GM23338 (cell line): Measurements from ENCODE around the gene GFOD1. TPM values are rescaled to one million over a fixed set of nuclear protein-coding genes. Genes with fewer than 3 reads are reported as not detected.
A peak's percentile ranks its signal among the peaks of the same experiment; 100 is the strongest.

Source experiments
- ATAC-seq: fragments of 200-7000 bp; cut with Tn5 transposase; 3 replicates; pipeline ENCODE4 v1.9.1; 2020
- DNase-seq: peaks from one replicate; pipeline ENCODE4 v3.0.0-alpha.2; 2015; ENCODE audit warnings: low spot score
- H2AFZ ChIP-seq: fragments of 200-600 bp; sonication (generic); 2 replicates; pipeline ENCODE4 v1.8.0; 2016; ENCODE audit warnings: antibody characterized with exemption, mild to moderate bottlenecking, moderate library complexity
- H3F3A ChIP-seq: fragments of 200-600 bp; sonication (generic); replicated peaks from 2 replicates; pipeline ENCODE4 v1.8.0; 2017; ENCODE audit warnings: antibody characterized with exemption, mixed run types, low read depth
- H3K27ac ChIP-seq: fragments of 200-600 bp; sonication (generic); 2 replicates; pipeline ENCODE4 v1.6.1; 2016; ENCODE audit warnings: low read depth
- H3K27me3 ChIP-seq: fragments of 200-600 bp; sonication (generic); 2 replicates; pipeline ENCODE4 v1.8.0; 2016; ENCODE audit warnings: mild to moderate bottlenecking, mixed run types, moderate library complexity; ENCODE audit not compliant: insufficient read depth
- H3K36me3 ChIP-seq: fragments of 200-600 bp; sonication (generic); 2 replicates; pipeline ENCODE4 v1.8.0; 2016; ENCODE audit warnings: mild to moderate bottlenecking; ENCODE audit not compliant: insufficient read depth
- H3K4me1 ChIP-seq: fragments of 200-600 bp; sonication (generic); 2 replicates; pipeline ENCODE4 v1.8.0; 2016; ENCODE audit warnings: mild to moderate bottlenecking, moderate library complexity; ENCODE audit not compliant: insufficient read depth
- H3K4me2 ChIP-seq: fragments of 200-600 bp; sonication (generic); 2 replicates; pipeline ENCODE4 v1.7.1; 2017; ENCODE audit warnings: mixed run types
- H3K4me3 ChIP-seq: fragments of 200-600 bp; sonication (generic); 2 replicates; pipeline ENCODE4 v1.6.1; 2016; ENCODE audit warnings: mixed run types
- H3K79me2 ChIP-seq: fragments of 200-600 bp; sonication (generic); replicated peaks from 2 replicates; pipeline ENCODE4 v1.8.0; 2017; ENCODE audit warnings: mild to moderate bottlenecking; ENCODE audit not compliant: insufficient read depth
- H3K9me2 ChIP-seq: fragments of 200-600 bp; sonication (generic); 2 replicates; pipeline ENCODE4 v1.8.0; 2017; ENCODE audit not compliant: insufficient read depth
- H4K20me1 ChIP-seq: fragments of 200-600 bp; sonication (generic); replicated peaks from 2 replicates; pipeline ENCODE4 v1.8.0; 2017; ENCODE audit warnings: mild to moderate bottlenecking; ENCODE audit not compliant: insufficient read depth
- H3K27ac Mint-ChIP-seq: 2 replicates; pipeline ENCODE4 v1.8.0; 2020; ENCODE audit warnings: inconsistent platforms, mild to moderate bottlenecking, moderate library complexity, mixed read lengths
- H3K27me3 Mint-ChIP-seq: 3 replicates; pipeline ENCODE4 v1.8.0; 2022; ENCODE audit warnings: low read depth, mild to moderate bottlenecking, moderate library complexity, mixed read lengths, inconsistent platforms; ENCODE audit not compliant: insufficient read depth, poor library complexity
- H3K36me3 Mint-ChIP-seq: 3 replicates; pipeline ENCODE4 v1.8.0; 2021; ENCODE audit warnings: low read depth, mild to moderate bottlenecking, inconsistent platforms, moderate library complexity, mixed read lengths
- H3K4me1 Mint-ChIP-seq: 3 replicates; pipeline ENCODE4 v1.8.0; 2020; ENCODE audit warnings: mild to moderate bottlenecking, inconsistent platforms, mixed read lengths
- H3K4me3 Mint-ChIP-seq: 3 replicates; pipeline ENCODE4 v1.8.0; 2021; ENCODE audit warnings: moderate library complexity, mild to moderate bottlenecking, inconsistent platforms, mixed read lengths
- H3K9me3 Mint-ChIP-seq: 3 replicates; pipeline ENCODE4 v1.8.0; 2020; ENCODE audit warnings: moderate library complexity, mild to moderate bottlenecking, inconsistent platforms, mixed read lengths
- CREB1 ChIP-seq: fragments of 250-450 bp; sonication (Bioruptor Pico); IDR thresholded peaks from 2 replicates; pipeline ENCODE4 v1.5.0; 2020; ENCODE audit warnings: low read depth, mild to moderate bottlenecking, moderate library complexity
- CTCF ChIP-seq, 2 experiments: fragments of 200-600 bp in 1 of 2; sonication (generic) in 1 of 2; conservative IDR thresholded peaks; 2 replicates each; pipeline versions ENCODE4 v1.5.1 to v1.6.1; 2016 to 2017; ENCODE audit warnings: antibody characterized with exemption in 2 of 2, low read depth in 2 of 2, mild to moderate bottlenecking in 2 of 2, moderate library complexity in 1 of 2
- EZH2 ChIP-seq: fragments of 200-600 bp; sonication (generic); IDR thresholded peaks from one replicate; pipeline ENCODE4 v1.8.0; 2017; ENCODE audit warnings: antibody characterized with exemption, mild to moderate bottlenecking, low read depth; ENCODE audit not compliant: unreplicated experiment
- EZH2phosphoT487 ChIP-seq: fragments of 200-600 bp; sonication (generic); IDR thresholded peaks from one replicate; pipeline ENCODE4 v1.8.1; 2018; ENCODE audit warnings: antibody characterized with exemption; ENCODE audit not compliant: unreplicated experiment
- JUNB ChIP-seq: IDR thresholded peaks from one replicate; pipeline ENCODE4 v1.6.1; 2016; ENCODE audit warnings: antibody characterized with exemption; ENCODE audit not compliant: unreplicated experiment
- NANOG ChIP-seq: IDR thresholded peaks from 2 replicates; pipeline ENCODE4 v1.6.1; 2016; ENCODE audit warnings: antibody characterized with exemption, borderline replicate concordance
- POLR2AphosphoS5 ChIP-seq: IDR thresholded peaks from 2 replicates; pipeline ENCODE4 v1.6.1; 2016; ENCODE audit warnings: antibody characterized with exemption, low read depth
- STAT1 ChIP-seq: IDR thresholded peaks from one replicate; pipeline ENCODE4 v1.6.1; 2016; ENCODE audit warnings: antibody characterized with exemption; ENCODE audit not compliant: unreplicated experiment
- ZNF114 ChIP-seq: fragments of 250-450 bp; sonication (Bioruptor Pico); IDR thresholded peaks from 2 replicates; pipeline ENCODE4 v1.5.0; 2020; ENCODE audit warnings: mild to moderate bottlenecking, moderate library complexity
- ZNF331 ChIP-seq: fragments of 250-450 bp; sonication (Bioruptor Pico); IDR thresholded peaks from 2 replicates; pipeline ENCODE4 v1.5.0; 2020; ENCODE audit warnings: low read depth, mild to moderate bottlenecking, moderate library complexity
- ZNF462 ChIP-seq: fragments of 250-450 bp; sonication (Bioruptor Pico); IDR thresholded peaks from 2 replicates; pipeline ENCODE4 v1.5.0; 2020; ENCODE audit warnings: mild to moderate bottlenecking, moderate library complexity
- polyA plus RNA-seq: library from polyadenylated mRNA; unstranded; fragments of >200 nt; fragmentation: Nextera tagmentation; extraction: Ambion mirVana; gene quantifications from 2 replicates; pipeline ENCODE4 v1.2.1, GENCODE V29; 2016
- total RNA-seq: library from RNA; depleted of rRNA; stranded (reverse); fragments of >200 nt; shearing (Covaris generic); gene quantifications from 2 replicates; pipeline ENCODE4 v1.2.3, GENCODE V29; 2014

GFOD1 gene
- total and polyA plus RNA-seq, 2 experiments from 2014 or later = 4.9 to 12.8 TPM

- TF ChIP-seq ZNF462 (CRISPR knock-in tag) (no peak), EZH2phosphoT487 (no peak), EZH2 (no peak), ZNF114 (CRISPR knock-in tag) (no peak)
Measured at GRCh38 chr6:13420269-13420668, 67.1 kb downstream of the GFOD1 start (continued).

- DNase-seq = no peak
- TF ChIP-seq NANOG (no peak), JUNB (no peak), EZH2 (no peak), ZNF331 (CRISPR knock-in tag) (no peak), CTCF (conservative IDR thresholded peaks at IDR 0.05; ENCODE audit: low read depth in 2 of 2) (no peak), CREB1 (CRISPR knock-in tag) (no peak), EZH2phosphoT487 (no peak), STAT1 (no peak), POLR2AphosphoS5 (no peak)
Measured at GRCh38 chr6:13419422-13420195, 67.8 kb downstream of the GFOD1 start.

More at GRCh38 chr6:13419422-13420195, 67.8 kb downstream of the GFOD1 start:
- Histone ChIP-seq H3F3A (peaks cover 7% of the 10 kb centered on the region; the same call in 1 of the 2 replicates), H3K79me2 (no peaks in the 10 kb centered on the region), H3K36me3 (no peaks in the 10 kb centered on the region), H3K27me3 (no peaks in the 10 kb centered on the region), H3K27ac (peak overlapping the region; percentile 99; the same call in 1 of the 2 replicates), H2AFZ (no peak overlapping the region), H3K4me2 (no peak overlapping the region), H3K4me3 (no peak overlapping the region), H3K9me2 (no peaks in the 10 kb centered on the region; the same call in 1 of the 2 replicates), H3K4me1 (peaks cover 29% of the 10 kb centered on the region), H4K20me1 (no peaks in the 10 kb centered on the region)
- Mint-ChIP-seq H3K27ac (peak overlapping the region; percentile 56; the same call in 1 of the 2 replicates), H3K36me3 (peaks cover 15% of the 10 kb centered on the region), H3K27me3 (peaks cover 11% of the 10 kb centered on the region), H3K4me1 (peaks cover 70% of the 10 kb centered on the region), H3K9me3 (no peaks in the 10 kb centered on the region), H3K4me3 (no peak overlapping the region; the same call in 2 of the 3 replicates)
- ATAC-seq = no peak
